RCC 7860 (cell line): Measurements from ENCODE around the gene ACBD6.
"Not testable (repeated sequence)": the region's sequence is repeated elsewhere in the genome, so short reads cannot be mapped to it uniquely, and the experiment has no call there.

ENCODE experiments used
- DNase-seq: peaks from one replicate; pipeline ENCODE4 v3.0.0-alpha.2; 2015; ENCODE audit warnings: low spot score
- FAIRE-seq: peaks from 2 replicates; lab custom pipeline; 2012; peaks lifted over from hg19 to GRCh38; lab: Jason Lieb, UNC

The ACBD6 gene

DNA sequence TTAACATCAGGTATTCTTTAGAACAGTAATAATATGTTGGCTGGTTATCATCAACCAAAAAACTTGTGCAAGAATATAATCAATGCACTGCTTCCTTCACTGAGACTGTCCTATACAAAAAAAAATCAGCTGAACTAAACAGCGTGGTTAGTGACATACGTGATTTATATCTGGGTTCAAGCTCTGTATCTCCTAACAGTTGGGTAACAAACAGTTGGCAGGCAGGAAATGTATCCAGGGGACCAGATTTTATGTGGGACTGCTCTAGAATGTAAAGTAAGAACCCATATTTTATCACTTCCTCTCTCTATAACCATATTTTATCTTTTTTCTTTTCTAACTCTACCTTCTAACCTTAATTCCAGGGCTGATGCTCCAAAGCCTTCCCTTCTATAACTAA lies 8.0 kb downstream of the ACBD6 start:
- no peak for DNase-seq
- FAIRE-seq, result no peak

GRCh38 chr1:180489976-180490375 lies 12.4 kb downstream of the ACBD6 start:
- no peak for FAIRE-seq

DNA sequence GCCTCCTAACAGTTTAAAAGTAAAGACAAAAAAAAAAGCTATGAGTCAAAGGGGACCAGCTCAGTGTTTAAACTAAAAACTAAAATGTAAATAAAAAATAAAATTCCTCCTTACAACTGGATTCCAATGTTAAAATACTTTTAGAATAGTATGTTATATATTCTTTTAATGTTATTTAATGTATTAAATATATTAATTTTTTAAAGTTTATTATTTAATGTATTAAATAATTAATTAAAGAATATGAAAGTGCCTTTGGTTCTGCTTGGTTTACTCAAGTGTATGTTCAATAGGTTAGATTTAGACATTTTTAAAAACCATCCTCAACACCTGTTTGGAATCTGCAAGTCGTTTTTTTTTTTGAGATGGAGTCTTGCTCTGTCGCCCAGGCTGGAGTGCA lies 13.1 kb downstream of the ACBD6 start:
- DNase-seq (no peak), FAIRE-seq (peak; percentile 52)

More at GRCh38 chr1:180489976-180490375, 12.4 kb downstream of the ACBD6 start:
- DNase-seq, result no peak

GRCh38 chr1:180488661-180489060 lies 13.7 kb downstream of the ACBD6 start:
- no peak for FAIRE-seq
- DNase-seq, result no peak

GRCh38 chr1:180486092-180486491 lies 16.3 kb downstream of the ACBD6 start:
- DNase-seq (no peak), FAIRE-seq (no peak)

DNA sequence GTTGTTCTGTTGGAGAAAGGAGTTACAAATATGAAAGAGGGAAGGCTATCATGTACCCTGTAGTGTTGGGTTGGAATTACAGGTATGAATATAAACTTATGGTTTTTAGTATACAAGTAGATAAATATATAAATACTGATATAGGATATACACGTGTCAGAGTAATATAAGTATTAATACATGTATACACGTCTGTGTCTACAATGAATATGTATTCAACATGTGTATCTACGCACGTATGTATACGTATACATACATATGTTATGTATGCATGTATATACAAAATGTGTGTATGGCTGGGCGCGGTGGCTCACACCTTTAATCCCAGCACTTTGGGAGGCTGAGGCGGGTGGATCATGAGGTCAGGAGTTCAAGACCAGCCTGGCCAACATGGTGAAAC lies 17.9 kb downstream of the ACBD6 start:
- no peak for FAIRE-seq
- DNase-seq, result no peak

DNA sequence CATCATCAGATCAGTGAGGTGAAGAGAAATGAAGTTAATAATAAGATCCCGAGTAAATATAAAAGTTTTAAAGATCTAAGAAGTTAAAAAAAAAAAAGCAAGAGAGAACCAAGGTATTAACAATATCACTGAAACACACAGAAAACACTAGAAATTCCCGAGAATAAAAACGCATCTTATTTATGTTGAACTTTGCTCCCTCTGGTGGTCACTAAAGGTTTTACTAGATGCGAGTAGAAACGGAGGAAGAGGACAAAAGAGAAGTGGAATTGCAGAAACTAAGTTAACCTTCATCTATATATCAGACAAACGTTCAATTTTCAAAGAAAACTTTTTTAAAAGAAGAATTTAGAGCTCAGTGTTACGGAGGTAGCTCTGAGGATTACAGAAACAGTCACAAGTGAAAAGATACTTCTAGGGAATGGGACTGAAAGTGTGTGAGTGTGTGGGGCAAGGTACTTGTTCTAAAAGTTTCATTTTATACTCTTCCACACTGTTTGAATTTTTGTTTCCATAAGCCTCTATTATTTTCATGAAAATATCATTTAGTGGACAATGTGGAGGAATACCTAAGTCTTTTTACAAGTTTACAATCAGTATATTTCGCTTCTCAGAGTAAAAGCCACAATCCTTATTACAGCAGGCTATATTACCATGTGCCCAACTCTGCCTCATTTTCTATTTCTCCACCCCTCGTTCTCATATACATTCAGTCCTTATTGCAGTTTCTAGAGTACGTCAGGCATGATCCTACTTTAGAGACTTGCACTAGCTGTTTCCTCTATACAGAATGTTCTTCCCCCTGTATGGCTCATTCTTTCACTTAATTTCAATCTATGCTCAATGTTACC lies 19.7 kb downstream of the ACBD6 start:
- FAIRE-seq (peak; percentile 81), DNase-seq (peak; percentile 38)

DNA sequence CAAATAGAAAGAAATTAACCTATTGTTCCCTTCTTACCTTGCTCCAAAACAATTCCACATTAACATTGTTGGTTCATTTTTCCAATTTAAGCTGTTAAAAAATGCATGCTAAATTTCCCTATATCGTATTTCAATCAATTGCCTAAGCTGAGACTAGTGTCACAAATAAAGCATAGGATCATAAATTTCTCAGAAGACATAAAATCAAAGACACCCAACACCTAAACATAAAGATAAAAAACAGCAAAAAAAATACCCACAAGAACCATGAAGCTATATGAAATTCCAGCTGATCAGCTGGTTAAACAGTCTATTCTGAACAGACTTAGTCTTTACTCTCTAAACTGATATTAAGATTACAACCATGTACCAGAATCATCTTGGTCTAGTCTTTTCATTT lies 32.3 kb downstream of the ACBD6 start:
- DNase-seq, result no peak
- FAIRE-seq, result no peak

GRCh38 chr1:180468311-180468710 lies 34.1 kb downstream of the ACBD6 start:
- FAIRE-seq (no peak), DNase-seq (no peak)

DNA sequence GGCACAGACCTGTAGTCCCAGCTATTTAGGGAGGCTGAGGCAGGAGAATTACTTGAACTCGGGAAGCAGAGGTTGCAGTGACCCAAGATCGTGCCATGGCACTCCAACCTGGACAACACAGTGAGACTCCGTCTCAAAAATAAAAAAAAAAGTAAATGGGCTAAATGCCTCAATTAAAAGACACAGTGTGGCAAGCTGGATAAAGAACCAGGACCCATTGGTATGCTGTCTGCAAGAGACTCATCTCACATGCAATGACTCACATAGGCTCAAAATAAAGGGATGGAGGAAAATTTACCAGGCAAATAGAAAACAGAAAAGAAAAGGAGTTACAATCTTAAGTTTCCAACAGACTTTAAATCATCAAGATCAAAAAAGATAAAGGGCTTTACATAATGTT lies 40.3 kb downstream of the ACBD6 start:
- FAIRE-seq, result no peak

DNA sequence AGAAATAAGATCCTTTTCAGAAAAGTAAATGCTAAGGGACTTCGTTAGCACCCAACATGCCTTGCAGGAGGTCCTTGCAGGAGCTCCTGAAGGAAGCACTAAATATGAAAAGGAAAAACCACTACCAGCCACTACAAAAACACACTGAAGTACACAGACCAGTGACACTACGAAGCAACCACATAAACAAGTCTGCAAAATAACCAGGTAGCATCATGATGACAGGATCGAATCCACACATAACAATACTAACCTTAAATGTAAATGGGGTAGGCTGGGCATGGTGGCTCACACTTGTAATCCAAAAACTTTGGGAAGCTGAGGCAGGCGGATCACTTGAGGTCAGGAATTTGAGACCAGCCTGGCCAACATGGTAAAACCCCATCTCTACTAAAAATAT lies 40.7 kb downstream of the ACBD6 start:
- not testable (repeated sequence) for FAIRE-seq, DNase-seq

More for the DNA sequence above, 40.3 kb downstream of the ACBD6 start:
- DNase-seq, result no peak

- DNase-seq (no peak), FAIRE-seq (peak; percentile 76)
Measured at GRCh38 chr1:180458807-180459206, 43.6 kb downstream of the ACBD6 start.

GRCh38 chr1:180456191-180456590 lies 46.2 kb downstream of the ACBD6 start:
- DNase-seq (no peak), FAIRE-seq (no peak)

DNA sequence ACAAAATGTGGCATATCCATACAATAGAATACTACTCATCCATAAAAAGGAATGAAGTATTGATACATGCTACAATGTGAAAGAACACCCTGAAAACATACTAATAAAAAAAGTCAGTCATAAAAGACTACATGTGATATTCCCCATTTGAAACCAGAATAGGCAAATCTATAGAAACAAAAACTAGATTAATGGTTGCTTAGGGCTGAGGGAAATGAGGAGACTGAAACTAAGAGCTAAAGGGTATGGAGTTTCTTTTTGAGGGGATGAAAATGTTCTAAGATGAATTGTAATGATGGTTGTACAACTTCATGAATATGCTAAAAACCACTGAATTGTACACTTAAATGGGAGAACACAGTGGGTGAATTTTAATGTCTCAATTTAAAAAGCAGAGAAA lies 50.9 kb downstream of the ACBD6 start:
- FAIRE-seq (no peak), DNase-seq (no peak)

GRCh38 chr1:180444522-180444921 lies 57.9 kb downstream of the ACBD6 start:
- DNase-seq, result no peak
- FAIRE-seq, result no peak

DNA sequence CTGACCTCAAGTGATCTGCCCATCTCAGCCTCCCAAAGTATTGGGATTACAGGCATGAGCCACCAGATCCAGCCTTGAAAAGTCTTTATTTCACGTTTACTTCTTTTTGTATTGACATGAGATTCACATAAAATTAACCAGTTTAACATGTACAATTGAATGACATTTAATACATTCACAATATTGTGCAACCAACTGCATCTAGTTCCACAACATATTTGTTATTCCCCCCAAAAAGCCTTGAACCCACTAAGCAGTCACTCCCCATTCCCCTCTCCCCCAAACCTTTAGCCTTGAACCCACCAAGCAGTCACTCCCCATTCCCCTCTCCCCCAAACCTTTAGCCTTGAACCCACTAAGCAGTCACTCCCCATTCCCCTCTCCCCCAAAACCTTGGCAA lies 62.0 kb downstream of the ACBD6 start:
- DNase-seq (no peak), FAIRE-seq (no peak)

DNA sequence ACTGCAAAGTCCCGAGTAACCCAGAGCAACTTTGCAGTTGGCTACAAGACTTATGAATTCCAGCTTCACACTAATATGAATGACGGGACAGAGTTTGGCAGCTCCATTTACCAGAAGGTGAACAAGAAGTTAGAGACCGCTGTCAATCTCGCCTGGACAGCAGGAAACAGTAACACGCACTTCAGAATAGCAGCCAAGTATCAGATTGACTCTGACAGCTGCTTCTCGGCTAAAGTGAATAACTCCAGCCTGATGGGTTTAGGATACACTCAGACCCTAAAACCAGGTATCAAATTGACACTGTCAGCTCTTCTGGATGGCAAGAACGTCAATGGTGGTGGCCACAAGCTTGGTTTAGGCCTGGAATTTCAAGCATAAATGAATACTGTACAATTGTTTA lies 66.8 kb downstream of the ACBD6 start:
- no peak for DNase-seq
- no peak for FAIRE-seq

DNA sequence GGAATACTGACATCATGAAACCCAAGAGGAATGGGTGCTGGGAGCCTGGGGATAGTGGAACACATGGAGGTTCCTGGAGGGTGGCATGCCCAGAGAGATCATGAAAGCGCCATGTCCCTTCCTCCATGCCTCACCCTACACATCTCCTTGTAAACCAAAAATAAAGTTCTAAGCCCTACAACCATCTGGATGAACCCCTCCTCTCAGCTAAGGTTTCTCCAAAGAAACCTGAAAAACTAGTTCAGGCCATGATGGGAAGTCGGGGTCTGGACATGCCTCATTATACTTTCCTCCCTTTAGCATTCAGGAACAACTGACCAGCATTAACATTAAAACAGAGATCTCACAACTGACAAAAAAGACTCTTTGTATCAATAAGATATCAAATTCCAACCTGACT lies 68.5 kb downstream of the ACBD6 start:
- no peak for FAIRE-seq

DNA sequence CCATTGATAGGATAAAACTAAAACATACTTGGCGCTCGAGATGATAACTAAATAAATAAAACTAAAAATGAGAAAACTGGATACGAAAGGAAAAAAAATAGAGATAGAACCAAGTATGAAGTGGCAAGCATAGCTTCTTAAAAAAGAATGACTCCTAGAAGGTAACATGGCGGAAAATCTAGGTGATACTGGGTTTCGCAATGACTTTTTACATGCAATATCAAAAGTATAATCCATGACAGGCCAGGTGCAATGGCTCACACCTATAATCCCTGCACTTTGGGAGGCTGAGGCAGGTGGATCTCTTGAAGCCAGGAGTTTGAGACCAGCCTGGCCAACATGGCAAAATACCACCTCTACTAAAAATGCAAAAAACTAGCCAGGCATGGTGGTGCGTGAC lies 70.7 kb downstream of the ACBD6 start:
- DNase-seq (no peak), FAIRE-seq (no peak)

More for the DNA sequence above, 68.5 kb downstream of the ACBD6 start:
- DNase-seq, result no peak

- no peak for FAIRE-seq
- DNase-seq, result no peak
Measured at GRCh38 chr1:180428782-180429695, 73.3 kb downstream of the ACBD6 start.

DNA sequence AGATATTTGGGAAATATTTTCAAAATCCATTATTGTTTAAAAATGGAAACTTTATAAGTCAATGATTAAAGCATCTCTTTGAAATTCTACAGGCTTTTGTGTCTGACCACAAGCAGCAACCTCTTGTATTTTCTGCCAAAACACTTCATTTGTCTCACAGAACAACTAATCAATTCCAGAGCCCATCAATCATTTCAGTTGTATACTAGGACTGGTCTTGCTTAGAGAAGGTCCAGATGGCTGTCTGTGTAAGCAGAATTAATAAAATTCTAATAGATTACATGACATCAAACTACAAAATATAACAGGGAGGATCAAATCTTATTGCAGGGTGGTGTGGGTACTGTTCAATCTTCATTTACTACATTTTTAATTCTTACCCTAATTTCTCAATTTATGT lies 76.4 kb downstream of the ACBD6 start:
- no peak for FAIRE-seq

More for the DNA sequence above, 76.4 kb downstream of the ACBD6 start:
- no peak for DNase-seq
